Spleen (tissue), 11 donors: Measurements from ENCODE around the gene AUH. TPM values are rescaled to one million over a fixed set of nuclear protein-coding genes. Genes with fewer than 3 reads are reported as not detected.

Experiments used
- DNase-seq: peaks from one replicate; pipeline ENCODE4 v3.0.0-alpha.2; 2020
- H3K27ac ChIP-seq, 8 donors: fragments of 200-600 bp; sonication (generic) in 7 of 8; 1 replicate in 4 of 8; 2 replicates in 4 of 8; pipeline versions ENCODE4 v1.5.0 to v1.8.0; 2016 to 2021; ENCODE audit warnings: inconsistent platforms in 4 of 8, mild to moderate bottlenecking in 4 of 8, moderate library complexity in 1 of 8
- H3K27me3 ChIP-seq, 7 donors: fragments of 200-600 bp; sonication (generic) in 6 of 7; replicated peaks in 1 of 7; 1 replicate in 4 of 7; 2 replicates in 3 of 7; pipeline versions ENCODE4 v1.5.0 to v1.8.0; 2016 to 2021; ENCODE audit warnings: inconsistent platforms in 3 of 7, mild to moderate bottlenecking in 1 of 7
- H3K36me3 ChIP-seq, 6 donors: fragments of 200-600 bp; sonication (generic) in 5 of 6; 1 replicate in 4 of 6; 2 replicates in 2 of 6; pipeline versions ENCODE4 v1.5.0 to v1.8.0; 2016 to 2021; ENCODE audit warnings: inconsistent platforms in 2 of 6
- H3K4me1 ChIP-seq, 6 donors: fragments of 200-600 bp; sonication (generic) in 5 of 6; 1 replicate in 3 of 6; 2 replicates in 3 of 6; pipeline versions ENCODE4 v1.5.0 to v1.8.0; 2016 to 2021; ENCODE audit warnings: inconsistent platforms in 3 of 6
- H3K4me3 ChIP-seq, 8 donors: fragments of 200-600 bp; sonication (generic) in 7 of 8; 1 replicate in 4 of 8; 2 replicates in 4 of 8; pipeline versions ENCODE4 v1.5.0 to v1.8.0; 2016 to 2021; ENCODE audit warnings: inconsistent platforms in 4 of 8, mild to moderate bottlenecking in 4 of 8, moderate library complexity in 2 of 8
- H3K9me3 ChIP-seq, 8 donors: fragments of 200-600 bp; sonication (generic) in 7 of 8; 1 replicate in 4 of 8; 2 replicates in 4 of 8; pipeline versions ENCODE4 v1.5.0 to v1.8.0; 2016 to 2021; ENCODE audit warnings: inconsistent platforms in 4 of 8
- CTCF ChIP-seq, 11 experiments: fragments of 200-600 bp in 7 of 11; fragments of 450-650 bp in 4 of 11; sonication (generic) in 4 of 11; IDR thresholded peaks in 8 of 11; conservative IDR thresholded peaks in 3 of 11; 1 replicate in 7 of 11; 2 replicates in 4 of 11; pipeline versions ENCODE4 v1.4.0 to v1.8.0; 2016 to 2021; ENCODE audit warnings: antibody characterized with exemption in 11 of 11, inconsistent platforms in 4 of 11, mild to moderate bottlenecking in 1 of 11
- POLR2A ChIP-seq, 3 donors: fragments of 450-650 bp; IDR thresholded peaks; one replicate each; pipeline ENCODE4 v1.5.1; 2017; ENCODE audit warnings: antibody characterized with exemption in 3 of 3, mild to moderate bottlenecking in 1 of 3
- POLR2AphosphoS5 ChIP-seq, 3 donors: sonication (generic); formaldehyde crosslinking; IDR thresholded peaks; one replicate each; pipeline ENCODE4 v1.5.1; 2017; ENCODE audit warnings: antibody characterized with exemption in 3 of 3
- WGBS, 5 donors: extraction: QIAGEN DNeasy Blood & Tissue Kit in 3 of 5; methylation state at CpG; one replicate each; pipeline versions ENCODE4 v1.1.5 to v1.1.7; 2013 to 2018; 5-methylcytosine and 5-hydroxymethylcytosine counted together
- intact Hi-C: fragments of 100-400 bp; cut with DNase I; formaldehyde crosslinking; loops from one replicate; pipeline ENCODE4 v1.15.0; 2023; ENCODE audit warnings: low total_unique reads
- polyA plus RNA-seq, 3 donors: library from polyadenylated mRNA; stranded (reverse); fragments of 200-250 nt; gene quantifications; one replicate each; pipeline ENCODE4 v1.2.1, GENCODE V29; 2013
- total RNA-seq, 7 donors: library from RNA; depleted of rRNA in 3 of 7; stranded (reverse); fragments of >200 nt in 3 of 7; fragmentation: NEBNext Ultra II Directional in 4 of 7; extraction: Animal tissue kit (Norgen Biotek cat#: 25700) in 4 of 7; gene quantifications; one replicate each; pipeline versions ENCODE4 v1.1.0 to v1.2.1, GENCODE V29; 2016 to 2021
- donor health status: healthy with polysubstance abuse.
- donor health status: DM: no; HTN: no; CAD: no; lungs with moderate emphysema.
- donor health status: DM: no; HTN: no; CAD: no.
- donor health status: Bipolar disorder and iron deficiency.
- donor health status: healthy.
- donor health status: DM: no; HTN: no; CAD: no.
- donor health status: DM: yes; HTN: yes; CAD: no.

AUH gene
- total and polyA plus RNA-seq, 10 donors: 9.4 to 37.3 (median 20.6) TPM

GRCh38 chr9:91347377-91347776 is 14.3 kb downstream of the AUH start:
- Histone ChIP-seq H3K27ac (no peak overlapping the region), H3K4me3 (no peak overlapping the region), H3K36me3 (peaks cover 0 to 52% (median 21%) of the 10 kb centered on the region in 6 donors), H3K9me3 (peaks cover 0 to under 1% (median 0%) of the 10 kb centered on the region in 8 donors), H3K27me3 (no peaks in the 10 kb centered on the region), H3K4me1 (peaks cover 0 to 14% (median 0%) of the 10 kb centered on the region in 6 donors)
- DNase-seq: no peak
- intact Hi-C loops: no loop called here
- TF ChIP-seq POLR2A (IDR thresholded peaks at IDR 0.05) (no peak), CTCF (IDR thresholded peaks at IDR 0.05 in 8 of 11, conservative IDR thresholded peaks at IDR 0.05 in 3 of 11) (no peak), POLR2AphosphoS5 (IDR thresholded peaks at IDR 0.05) (no peak)

GRCh38 chr9:91346644-91347043 is 15.1 kb downstream of the AUH start:
- H3K27me3 ChIP-seq: no peaks in the 10 kb centered on the region
- intact Hi-C loops: no loop called here
- no peak for DNase-seq
- peaks cover 0 to 6% (median 0%) of the 10 kb centered on the region in 8 donors for H3K9me3 ChIP-seq
- 86 to 100% (median 100%) methylated on average over 1 of the region's 1 CpG for WGBS, 5 donors
- no peak overlapping the region for H3K27ac ChIP-seq
- no peak overlapping the region for H3K4me3 ChIP-seq
- no peak for TF ChIP-seq POLR2A (IDR thresholded peaks at IDR 0.05)
- no peak for TF ChIP-seq CTCF (IDR thresholded peaks at IDR 0.05 in 8 of 11, conservative IDR thresholded peaks at IDR 0.05 in 3 of 11)
- TF ChIP-seq POLR2AphosphoS5 (IDR thresholded peaks at IDR 0.05): no peak
- peaks cover 0 to 52% (median 24%) of the 10 kb centered on the region in 6 donors for H3K36me3 ChIP-seq
- peaks cover 0 to 14% (median 0%) of the 10 kb centered on the region in 6 donors for H3K4me1 ChIP-seq

GRCh38 chr9:91345978-91346377 is 15.7 kb downstream of the AUH start:
- intact Hi-C loops: no loop called here
- Histone ChIP-seq H3K36me3 (peaks cover 0 to 52% (median 26%) of the 10 kb centered on the region in 6 donors), H3K9me3 (peaks cover 0 to 6% (median 0%) of the 10 kb centered on the region in 8 donors), H3K27me3 (no peaks in the 10 kb centered on the region), H3K27ac (no peak overlapping the region), H3K4me1 (peaks cover 0 to 19% (median 0%) of the 10 kb centered on the region in 6 donors), H3K4me3 (no peak overlapping the region)
- DNase-seq: no peak
- 79 to 95% (median 90%) methylated on average over 4 of the region's 4 CpGs for WGBS, 5 donors
- no peak for TF ChIP-seq POLR2A (IDR thresholded peaks at IDR 0.05)
- TF ChIP-seq POLR2AphosphoS5 (IDR thresholded peaks at IDR 0.05): no peak
- TF ChIP-seq CTCF (IDR thresholded peaks at IDR 0.05 in 8 of 11, conservative IDR thresholded peaks at IDR 0.05 in 3 of 11): no peak

GRCh38 chr9:91342575-91342974 is 19.1 kb downstream of the AUH start:
- TF ChIP-seq POLR2A (IDR thresholded peaks at IDR 0.05): no peak
- no peak for TF ChIP-seq POLR2AphosphoS5 (IDR thresholded peaks at IDR 0.05)
- H3K4me1 ChIP-seq: peaks cover 0 to 17% (median 0%) of the 10 kb centered on the region in 6 donors
- H3K4me3 ChIP-seq: no peak overlapping the region
- peaks cover 0 to 6% (median 0%) of the 10 kb centered on the region in 8 donors for H3K9me3 ChIP-seq
- H3K27me3 ChIP-seq: no peaks in the 10 kb centered on the region
- DNase-seq: no peak
- H3K36me3 ChIP-seq: peaks cover 0 to 64% (median 27%) of the 10 kb centered on the region in 6 donors
- H3K27ac ChIP-seq: no peak overlapping the region
- intact Hi-C loops: no loop called here
- 94 to 99% (median 95%) methylated on average over 3 of the region's 3 CpGs for WGBS, 5 donors
